B cell (primary cell): ENCODE measurements around the gene SLC9C1. TPM values are rescaled to one million over a fixed set of nuclear protein-coding genes. Genes with fewer than 3 reads are reported as not detected.

Experiments used
- ATAC-seq: fragments of 200-7000 bp; cut with Tn5 transposase; one replicate; pipeline ENCODE4 v1.10.0; 2021; ENCODE audit warnings: low read depth, mild to moderate bottlenecking, moderate number of reproducible peaks, moderate library complexity
- CTCF ChIA-PET: fragments of 350-600 bp; sonication (Branson Sonifier 250); formaldehyde crosslinking; loops from one replicate; lab custom pipeline; 2021; ENCODE audit warnings: antibody characterized with exemption, inconsistent platforms; lab: Charles Lee
- POLR2A ChIA-PET: fragments of 350-600 bp; sonication (Branson Sonifier 250); formaldehyde crosslinking; loops from one replicate; lab custom pipeline; 2021; ENCODE audit warnings: antibody characterized with exemption; lab: Charles Lee
- DNase-seq: peaks from one replicate; pipeline ENCODE4 v3.0.0; 2013
- H2AFZ ChIP-seq: 2 replicates; pipeline ENCODE4 v1.6.1; 2012; ENCODE audit warnings: mild to moderate bottlenecking, low read depth, low read length; ENCODE audit not compliant: insufficient read depth, poor library complexity, severe bottlenecking
- H3K27ac ChIP-seq, 2 donors: 1 replicate in 1 of 2; 2 replicates in 1 of 2; pipeline ENCODE4 v1.5.1; 2012 to 2013; ENCODE audit warnings: low read length in 2 of 2, mild to moderate bottlenecking in 2 of 2, moderate library complexity in 1 of 2
- H3K27me3 ChIP-seq, 4 experiments: fragments of 200-600 bp in 1 of 4; sonication (generic) in 1 of 4; replicated peaks in 1 of 4; 1 replicate in 2 of 4; 2 replicates in 2 of 4; pipeline versions ENCODE4 v1.6.1 to v1.7.0; 2013 to 2016; ENCODE audit warnings: low read length in 3 of 4, mild to moderate bottlenecking in 2 of 4, mixed read lengths in 1 of 4, moderate library complexity in 1 of 4; ENCODE audit not compliant: insufficient read depth in 4 of 4, control insufficient read depth in 3 of 4; ENCODE audit errors: control extremely low read depth in 1 of 4
- H3K36me3 ChIP-seq, 2 experiments: replicated peaks in 1 of 2; 1 replicate in 1 of 2; 2 replicates in 1 of 2; pipeline versions ENCODE4 v1.6.1 to v1.7.1; 2013; ENCODE audit warnings: low read length in 1 of 2; ENCODE audit not compliant: insufficient read depth in 2 of 2, control insufficient read depth in 1 of 2; ENCODE audit errors: control extremely low read depth in 1 of 2, extremely low read depth in 1 of 2
- H3K4me1 ChIP-seq, 2 donors: fragments of 200-600 bp in 1 of 2; sonication (generic) in 1 of 2; 1 replicate in 1 of 2; 2 replicates in 1 of 2; pipeline versions ENCODE4 v1.5.1 to v1.6.1; 2013 to 2017; ENCODE audit warnings: low read length in 2 of 2; ENCODE audit not compliant: control insufficient read depth in 2 of 2, insufficient read depth in 2 of 2
- H3K4me2 ChIP-seq: replicated peaks from 2 replicates; pipeline ENCODE3; 2012; ENCODE audit warnings: mild to moderate bottlenecking, low read depth, low read length; ENCODE audit not compliant: poor library complexity, severe bottlenecking
- H3K4me3 ChIP-seq, 5 experiments: fragments of 200-600 bp in 1 of 5; sonication (generic) in 1 of 5; 1 replicate in 3 of 5; 2 replicates in 2 of 5; pipeline versions ENCODE4 v1.5.1 to v1.7.0; 2011 to 2016; ENCODE audit warnings: low read length in 4 of 5, mild to moderate bottlenecking in 4 of 5, low read depth in 2 of 5, control low read depth in 1 of 5, moderate library complexity in 1 of 5; ENCODE audit not compliant: insufficient read depth in 1 of 5; ENCODE audit errors: control extremely low read depth in 1 of 5, extremely low read depth in 1 of 5
- H3K79me2 ChIP-seq: fragments of 200-600 bp; sonication (generic); one replicate; pipeline ENCODE4 v1.6.0; 2016; ENCODE audit warnings: low read length; ENCODE audit not compliant: control insufficient read depth, insufficient read depth
- H3K9ac ChIP-seq: fragments of 200-600 bp; sonication (generic); 2 replicates; pipeline ENCODE4 v1.6.1; 2017; ENCODE audit warnings: mild to moderate bottlenecking, low read length, moderate library complexity
- H3K9me3 ChIP-seq, 3 donors: one replicate each; pipeline versions ENCODE4 v1.6.1 to v1.7.1; 2013; ENCODE audit warnings: low read length in 2 of 3; ENCODE audit not compliant: control insufficient read depth in 2 of 3, insufficient read depth in 1 of 3; ENCODE audit errors: control extremely low read depth in 1 of 3
- H4K20me1 ChIP-seq: 2 replicates; pipeline ENCODE4 v1.6.0; 2012; ENCODE audit warnings: mild to moderate bottlenecking, low read length; ENCODE audit not compliant: insufficient read depth, control insufficient read depth, poor library complexity, severe bottlenecking
- H3K27ac Mint-ChIP-seq: one replicate; pipeline ENCODE4 v1.8.0; 2021; ENCODE audit warnings: mixed read lengths
- H3K27me3 Mint-ChIP-seq: one replicate; pipeline ENCODE4 v1.8.0; 2021; ENCODE audit warnings: mixed read lengths
- H3K4me1 Mint-ChIP-seq: one replicate; pipeline ENCODE4 v1.8.0; 2021; ENCODE audit warnings: mixed read lengths
- H3K4me3 Mint-ChIP-seq: one replicate; pipeline ENCODE4 v1.8.0; 2021; ENCODE audit warnings: mixed read lengths
- H3K9me3 Mint-ChIP-seq: one replicate; pipeline ENCODE4 v1.8.0; 2022; ENCODE audit warnings: mixed read lengths; ENCODE audit not compliant: insufficient read depth
- CTCF ChIP-seq: fragments of 200-600 bp; IDR thresholded peaks from one replicate; pipeline ENCODE4 v1.8.0; 2022; ENCODE audit warnings: antibody characterized with exemption, mild to moderate bottlenecking
- EZH2 ChIP-seq: IDR thresholded peaks from 2 replicates; pipeline ENCODE4 v1.6.1; 2012; ENCODE audit warnings: borderline replicate concordance, low read depth, mild to moderate bottlenecking, moderate library complexity, low read length; ENCODE audit not compliant: insufficient read depth, poor library complexity, severe bottlenecking
- WGBS: methylation state at CpG from one replicate; pipeline ENCODE4 v1.1.5; 2013; ENCODE audit warnings: missing lambda C conversion rate; ENCODE audit not compliant: insufficient coverage; 5-methylcytosine and 5-hydroxymethylcytosine counted together
- intact Hi-C: fragments of 100-400 bp; cut with micrococcal nuclease; formaldehyde crosslinking; loops from one replicate; pipeline ENCODE4 v1.10.0; 2022
- polyA plus RNA-seq: library from polyadenylated mRNA; depleted of rRNA; stranded (reverse); fragments of >200 nt; gene quantifications from 2 replicates; pipeline ENCODE4 v1.2.3, GENCODE V29; 2012
- total RNA-seq, 2 donors: library from RNA; stranded (reverse); fragments of 120-200 nt in 1 of 2; gene quantifications; 1 replicate in 1 of 2; 2 replicates in 1 of 2; pipeline versions ENCODE4 v1.2.3 to v1.2.4, GENCODE V29; 2013 to 2022

SLC9C1 gene
- total and polyA plus RNA-seq, 2 donors (not counting 1 experiment from before 2014, with no cell fraction given) = 0.07 to 0.49 TPM

- Histone ChIP-seq H3K4me2 (no peak overlapping the region), H3K4me1 (no peaks in the 10 kb centered on the region)
- intact Hi-C loops = no loop called here
Observed at GRCh38 chr3:112199622-112200316, 94.2 kb downstream of the SLC9C1 start.

More at GRCh38 chr3:112199622-112200316, 94.2 kb downstream of the SLC9C1 start:
- Histone ChIP-seq H3K27ac (no peak overlapping the region), H4K20me1 (no peaks in the 10 kb centered on the region), H3K36me3 (no peaks in the 10 kb centered on the region), H3K9me3 (no peaks in the 10 kb centered on the region), H3K27me3 (no peaks in the 10 kb centered on the region), H3K4me3 (no peak overlapping the region), H3K79me2 (no peaks in the 10 kb centered on the region), H3K9ac (no peak overlapping the region), H2AFZ (no peak overlapping the region)
- ATAC-seq = no peak
- ChIA-PET CTCF (no interaction called here), POLR2A (no interaction called here)
- H3K9me3 Mint-ChIP-seq = no peaks in the 10 kb centered on the region
- TF ChIP-seq CTCF (no peak), EZH2 (no peak)
- DNase-seq = no peak
- WGBS = 88% methylated on average over 4 of the region's 5 CpGs
- H3K4me3 Mint-ChIP-seq = no peak overlapping the region
- H3K27me3 Mint-ChIP-seq = no peaks in the 10 kb centered on the region
- H3K27ac Mint-ChIP-seq = no peak overlapping the region
- H3K4me1 Mint-ChIP-seq = no peaks in the 10 kb centered on the region
